Activated CD8-positive, alpha-beta memory T cell treated with anti-CD3 and anti-CD28 coated beads for 24 hours (primary cell): Measurements from ENCODE around the gene SHISA9.
"Not testable (repeated sequence)": the region's sequence is repeated elsewhere in the genome, so short reads cannot be mapped to it uniquely, and the experiment has no call there.

ENCODE experiments used
- DNase-seq: peaks from one replicate; pipeline ENCODE4 v3.0.0-alpha.2; 2020

Gene SHISA9

DNA sequence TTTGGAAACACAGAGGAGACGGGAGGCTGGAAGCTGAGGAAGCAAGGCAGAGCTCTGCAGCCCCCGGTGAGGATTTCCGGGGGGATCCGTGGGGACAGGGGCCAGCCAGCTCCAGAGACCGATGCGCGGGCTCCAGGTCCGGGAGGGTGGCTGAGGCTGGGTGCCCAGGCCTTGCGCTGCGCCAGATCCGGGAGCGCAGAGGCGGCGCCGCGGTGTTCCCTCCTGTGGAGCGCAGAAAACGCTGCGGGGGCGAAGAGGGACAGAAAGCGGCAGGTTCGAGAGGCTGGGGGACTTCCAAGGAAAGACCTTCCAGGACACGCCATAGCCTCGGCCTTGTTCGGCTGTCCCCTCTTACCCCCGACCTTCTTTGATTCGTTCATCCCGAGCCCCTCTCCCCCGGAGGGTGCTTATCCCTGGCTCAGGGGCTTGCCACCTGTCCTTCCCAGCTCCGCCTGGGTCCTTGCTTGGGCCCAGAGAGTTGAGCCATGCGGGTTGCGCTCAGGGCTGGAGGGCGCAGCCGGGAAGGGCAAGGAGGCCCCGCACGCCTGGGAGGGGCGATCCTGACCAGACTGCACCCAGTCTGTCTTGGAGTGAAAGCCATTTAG is 697 bp upstream of the SHISA9 start:
- DNase-seq, result no peak

- DNase-seq, result no peak
Observed at GRCh38 chr16:12901204-12901596, 198 bp upstream of the SHISA9 start.

- DNase-seq, result no peak
Observed at GRCh38 chr16:12902511-12903372, 1.3 kb downstream of the SHISA9 start.

DNA sequence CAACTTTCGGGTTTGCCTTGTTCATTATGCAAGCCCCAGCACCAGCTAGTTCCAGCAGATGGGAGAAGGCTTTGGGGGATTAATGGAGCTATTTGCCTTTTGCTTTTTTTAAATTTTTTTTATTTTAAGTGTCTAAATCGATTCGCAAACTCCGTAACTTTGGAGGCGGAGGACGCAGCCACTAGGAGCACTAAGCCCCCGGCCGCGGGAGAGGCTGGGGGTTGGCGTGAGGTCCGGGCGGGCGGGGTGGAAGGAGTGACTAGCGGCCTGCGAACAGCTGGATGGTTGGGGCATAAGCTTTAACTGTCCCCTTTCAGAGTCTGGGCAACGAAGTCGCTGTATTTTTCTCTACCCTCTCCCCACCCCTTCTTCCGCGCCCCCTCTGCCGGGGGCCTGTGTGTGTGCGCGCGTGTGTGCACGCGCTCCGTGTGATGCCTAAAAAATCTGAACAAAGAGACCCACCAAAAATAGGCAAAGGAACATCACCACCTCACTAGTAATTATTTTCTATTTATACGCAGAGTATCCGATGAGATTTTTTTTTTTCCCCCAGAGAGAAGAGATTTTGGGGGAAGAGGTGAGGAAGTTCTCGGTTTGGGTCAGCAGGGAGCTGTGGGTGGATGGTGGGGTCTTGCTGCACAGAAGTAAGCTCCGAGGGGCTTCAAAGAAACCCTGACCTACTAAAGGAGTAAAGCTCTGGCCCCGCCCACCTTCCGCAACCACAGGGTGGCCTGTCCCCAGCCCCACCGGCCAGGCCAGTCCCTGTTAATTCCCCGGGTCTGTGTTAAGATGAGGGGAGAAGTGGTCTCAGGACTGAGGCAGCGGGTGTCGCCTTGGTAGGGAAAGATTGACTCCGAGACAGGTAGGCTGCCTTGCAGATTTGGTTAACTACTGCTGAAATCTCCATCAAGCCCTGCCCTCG is 2.3 kb downstream of the SHISA9 start:
- no peak for DNase-seq

DNA sequence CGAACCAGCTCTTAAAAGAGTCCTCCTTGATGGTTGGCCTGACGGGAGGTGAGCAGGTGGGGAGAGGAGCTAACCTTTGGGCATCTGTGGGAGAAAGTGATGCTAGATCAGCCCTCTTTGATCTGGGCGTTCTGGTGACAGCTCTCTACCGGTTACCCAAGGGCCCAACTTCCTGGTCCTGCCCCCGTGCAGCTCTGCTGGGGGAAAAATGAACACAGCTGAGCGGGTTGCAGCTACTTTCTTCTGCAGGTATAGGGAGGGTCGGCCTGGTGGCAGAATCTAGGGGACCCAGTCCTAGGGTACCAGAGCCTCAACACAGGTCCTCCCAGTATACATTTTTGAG is 2.9 kb downstream of the SHISA9 start:
- no peak for DNase-seq

DNA sequence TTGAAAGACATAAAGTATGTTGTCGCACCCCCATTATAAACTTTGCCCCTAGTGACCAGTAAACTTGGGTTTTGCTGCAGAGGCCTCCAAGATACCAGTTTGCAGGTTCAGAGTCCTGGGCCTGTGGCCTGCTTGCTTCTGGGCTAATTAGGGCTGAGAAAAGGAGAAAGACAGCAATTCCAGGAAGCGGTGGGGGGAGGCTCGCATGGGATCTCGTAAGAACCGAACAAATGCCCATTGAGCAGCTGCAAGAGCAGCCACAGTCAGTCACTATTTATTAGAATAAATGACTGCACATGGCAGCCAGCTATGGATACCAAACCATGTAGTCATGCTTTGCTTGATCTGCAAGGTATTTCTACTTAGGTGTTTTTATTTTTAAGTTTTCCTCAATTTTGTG is 4.9 kb downstream of the SHISA9 start:
- DNase-seq, result no peak

GRCh38 chr16:12906765-12907516 is 5.5 kb downstream of the SHISA9 start:
- no peak for DNase-seq

DNA sequence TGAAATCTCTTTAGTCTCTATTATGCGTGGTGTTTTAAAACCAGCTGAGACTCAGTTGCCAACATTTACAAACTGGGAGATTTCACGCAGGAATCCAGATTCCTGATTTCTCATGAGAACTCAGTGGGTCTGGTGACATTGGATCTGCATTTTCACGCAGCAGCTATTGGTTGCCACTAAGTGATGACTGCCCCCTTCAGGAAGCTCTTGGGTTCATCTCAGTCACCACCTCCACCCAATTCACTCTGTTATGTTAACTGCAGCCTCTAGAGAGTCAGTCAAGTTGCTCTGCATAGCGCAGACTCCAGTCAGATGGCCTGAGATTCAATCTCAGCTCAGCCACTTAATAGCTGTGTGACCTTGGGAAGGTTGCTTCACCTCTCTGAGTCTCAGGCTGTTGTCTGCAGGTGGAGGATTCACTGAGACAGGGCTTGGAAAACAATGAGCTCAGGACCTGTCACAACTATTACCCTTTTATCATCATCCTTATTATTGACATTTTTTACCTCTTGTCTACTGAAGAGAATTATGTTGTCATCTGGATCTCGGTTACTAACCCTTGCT is 6.4 kb downstream of the SHISA9 start:
- DNase-seq, result no peak

DNA sequence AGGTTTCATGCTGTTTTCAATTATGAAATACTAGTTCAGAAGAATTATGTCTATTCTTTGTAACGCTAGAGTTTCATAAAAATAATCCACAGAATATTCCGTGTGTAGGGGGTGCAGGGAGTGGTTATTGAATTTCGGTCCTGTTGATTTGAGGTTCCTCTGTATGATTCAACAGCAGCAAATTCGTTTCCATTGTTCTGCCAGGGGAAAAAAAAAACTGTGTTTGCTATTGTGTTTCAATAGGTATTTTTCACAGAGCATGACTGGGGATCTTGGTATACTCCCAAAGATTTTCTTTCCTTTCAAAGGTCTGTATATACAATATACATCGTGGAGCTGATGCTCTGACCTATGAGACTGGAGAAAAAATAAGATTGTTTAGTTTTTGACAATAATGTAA is 15.8 kb downstream of the SHISA9 start:
- DNase-seq, result no peak

DNA sequence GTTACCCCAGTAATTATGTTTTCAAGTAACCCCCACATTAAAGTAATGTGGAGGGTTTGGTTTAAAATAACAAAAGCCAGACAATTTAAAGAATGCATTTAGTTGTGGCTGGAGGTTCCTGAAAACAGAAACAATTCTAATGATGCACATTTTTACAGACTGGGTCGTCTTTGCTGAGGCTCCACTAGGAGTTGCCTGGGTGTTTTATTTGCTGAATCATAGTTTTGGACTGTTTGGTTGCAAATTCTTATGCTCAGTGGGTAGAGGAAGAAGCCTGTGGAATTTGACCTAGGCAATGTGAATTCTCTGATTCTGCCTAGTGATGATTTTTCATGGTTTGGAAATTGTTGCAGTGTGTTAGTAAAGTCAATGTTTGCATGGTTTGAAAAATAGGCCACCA is 16.3 kb downstream of the SHISA9 start:
- no peak for DNase-seq

DNA sequence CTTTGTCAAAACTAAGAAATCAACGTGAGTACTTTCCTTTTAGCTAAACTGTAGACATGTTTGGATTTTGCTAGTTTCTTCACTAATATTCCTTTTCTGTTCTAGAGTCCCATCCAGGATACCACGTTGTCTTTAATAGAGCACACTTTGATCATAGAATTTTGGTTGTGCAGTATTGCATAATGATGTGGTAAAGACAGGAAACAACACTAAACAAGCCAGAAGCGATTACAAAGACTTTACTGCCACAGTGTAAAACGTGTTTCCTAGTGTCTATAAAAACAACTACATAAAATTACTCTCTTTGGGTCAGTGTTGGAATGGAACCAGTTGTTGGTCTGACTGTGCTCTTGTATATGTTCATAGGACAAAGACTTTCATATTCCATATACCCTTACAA is 19.3 kb downstream of the SHISA9 start:
- no peak for DNase-seq

- not testable (repeated sequence) for DNase-seq
Observed at GRCh38 chr16:12923640-12924039, 22.2 kb downstream of the SHISA9 start.

- DNase-seq, result no peak
Observed at GRCh38 chr16:12925026-12925800, 23.8 kb downstream of the SHISA9 start.

DNA sequence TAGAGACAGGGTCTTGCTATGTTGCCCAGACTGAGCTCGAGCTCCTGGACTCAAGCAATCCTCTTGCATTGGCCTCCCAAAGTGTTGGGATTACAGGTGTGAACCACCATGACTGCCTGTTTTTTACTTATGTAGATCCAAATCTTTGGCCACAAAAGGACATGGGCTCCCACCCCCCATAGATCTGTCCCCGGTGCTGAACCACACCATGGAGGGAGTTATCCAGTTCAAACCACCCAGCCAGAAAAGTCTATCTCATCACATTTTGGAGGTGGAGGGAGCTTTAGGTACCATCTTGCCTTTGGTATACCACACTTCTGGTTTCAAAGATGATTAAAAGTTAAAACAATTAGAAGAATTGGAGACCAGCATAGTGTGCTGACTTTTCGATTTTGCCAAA is 26.2 kb downstream of the SHISA9 start:
- no peak for DNase-seq

DNA sequence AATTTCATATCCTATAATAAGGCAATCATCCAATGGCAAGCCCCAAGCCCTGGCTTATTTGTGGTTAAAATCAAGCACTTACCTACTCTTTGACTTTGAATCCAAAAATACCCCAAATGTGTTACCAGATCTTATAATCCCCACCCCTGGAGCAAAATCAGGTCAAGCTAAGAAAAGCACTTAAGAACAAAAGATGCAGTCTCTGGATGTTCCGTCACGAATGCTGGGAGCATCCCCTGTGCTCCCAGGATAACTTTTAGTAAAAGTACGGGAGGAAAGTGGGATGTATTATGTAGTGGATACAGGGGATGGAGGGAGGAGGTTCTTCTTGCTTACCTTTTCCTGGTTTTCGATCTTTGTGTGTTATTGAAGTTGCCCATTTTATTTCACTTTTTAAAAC is 29.5 kb downstream of the SHISA9 start:
- DNase-seq, result no peak

DNA sequence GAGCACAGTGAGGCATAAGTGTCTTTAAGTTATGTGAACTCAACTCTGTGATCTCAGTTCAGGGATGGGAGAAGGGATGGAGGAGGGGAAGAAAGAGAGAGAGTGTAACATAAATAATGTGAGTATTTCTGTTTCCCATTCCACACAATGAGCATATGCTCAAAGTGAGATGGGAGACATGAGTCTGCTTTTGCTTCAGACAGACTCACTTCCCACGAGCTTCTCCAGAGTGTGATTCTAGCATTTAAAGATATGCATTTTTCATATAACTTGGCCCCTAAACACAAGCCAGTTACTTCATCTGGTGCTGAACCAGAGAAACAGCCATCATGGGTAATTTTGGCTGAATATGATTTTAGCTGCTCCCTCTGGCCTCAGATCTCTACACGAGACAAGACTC is 35.0 kb downstream of the SHISA9 start:
- DNase-seq, result no peak

DNA sequence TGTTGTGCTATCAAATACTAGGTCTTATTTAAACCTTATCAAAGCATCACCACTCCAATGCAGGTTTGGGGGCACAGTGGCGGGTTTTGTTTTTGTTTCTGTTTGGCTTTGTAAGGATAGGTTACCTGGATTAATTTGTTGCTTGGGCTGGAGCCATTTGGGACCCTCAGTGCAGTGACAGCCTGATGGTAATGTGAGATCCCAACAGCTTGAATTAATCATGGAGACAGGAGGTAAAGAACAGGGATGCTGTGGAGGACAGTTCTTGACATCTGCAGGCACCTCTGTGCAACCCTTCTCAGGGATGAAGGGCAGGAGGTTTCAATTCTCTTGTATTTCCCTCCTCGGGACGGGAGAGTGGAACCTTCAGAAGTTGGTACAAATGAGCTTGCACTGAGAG is 40.5 kb downstream of the SHISA9 start:
- DNase-seq, result no peak

DNA sequence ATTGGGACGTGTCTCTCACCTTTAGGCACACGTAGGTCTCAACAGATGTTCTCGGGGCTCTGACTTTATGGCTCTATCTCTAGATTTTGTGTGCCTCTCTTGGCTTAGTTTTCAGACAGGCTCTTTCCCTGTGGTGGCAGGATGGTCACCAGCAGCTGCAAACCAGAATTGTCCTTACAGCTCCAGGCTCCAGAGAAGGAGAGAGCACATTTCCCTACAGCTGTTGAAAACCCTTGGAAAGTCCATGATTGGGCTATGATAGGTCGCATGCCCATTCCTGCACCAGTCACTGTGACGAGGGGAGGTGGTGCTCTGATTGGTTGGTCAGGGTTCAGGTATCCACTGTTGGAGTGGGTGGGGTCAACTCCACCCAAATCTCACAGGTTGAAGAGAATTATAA is 41.5 kb downstream of the SHISA9 start:
- DNase-seq, result no peak

DNA sequence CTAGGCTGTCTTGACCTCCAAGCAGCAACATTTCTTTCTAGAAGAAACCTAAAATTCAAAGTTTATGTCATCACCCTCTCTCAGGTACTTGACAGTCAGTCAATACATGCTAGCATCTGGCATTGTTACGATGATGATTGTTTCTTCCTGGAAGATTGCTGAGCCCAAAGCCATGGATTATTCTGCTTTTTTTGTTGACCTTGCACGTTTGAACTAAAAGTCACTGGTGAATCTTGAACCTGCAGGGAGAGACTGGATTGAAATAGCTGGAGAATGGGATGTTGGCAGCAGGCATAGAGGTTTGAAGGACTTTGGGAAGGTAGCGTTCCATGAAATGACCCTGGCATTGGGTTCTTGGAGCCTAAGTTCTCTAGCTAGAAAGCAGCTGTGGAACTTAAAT is 42.9 kb downstream of the SHISA9 start:
- DNase-seq, result no peak

DNA sequence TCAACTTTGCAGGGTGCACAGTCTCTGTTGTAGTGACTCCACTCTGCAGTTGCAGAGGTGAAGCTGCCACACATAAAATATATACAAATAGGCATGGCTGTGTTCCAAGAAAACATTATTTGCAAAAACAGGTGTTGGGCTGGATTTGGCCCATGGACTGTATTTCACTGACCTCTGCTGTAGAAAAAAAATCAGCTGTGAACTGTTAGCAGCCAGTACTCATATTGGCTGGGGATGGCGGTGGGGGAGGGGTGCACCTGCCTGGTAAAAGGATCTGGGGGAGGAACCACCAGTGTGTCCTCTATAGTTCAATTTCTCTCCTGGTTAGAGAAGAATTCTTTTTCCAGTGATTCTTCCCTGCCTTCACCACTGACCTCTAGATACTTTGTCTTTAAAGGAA is 50.0 kb downstream of the SHISA9 start:
- DNase-seq, result no peak

DNA sequence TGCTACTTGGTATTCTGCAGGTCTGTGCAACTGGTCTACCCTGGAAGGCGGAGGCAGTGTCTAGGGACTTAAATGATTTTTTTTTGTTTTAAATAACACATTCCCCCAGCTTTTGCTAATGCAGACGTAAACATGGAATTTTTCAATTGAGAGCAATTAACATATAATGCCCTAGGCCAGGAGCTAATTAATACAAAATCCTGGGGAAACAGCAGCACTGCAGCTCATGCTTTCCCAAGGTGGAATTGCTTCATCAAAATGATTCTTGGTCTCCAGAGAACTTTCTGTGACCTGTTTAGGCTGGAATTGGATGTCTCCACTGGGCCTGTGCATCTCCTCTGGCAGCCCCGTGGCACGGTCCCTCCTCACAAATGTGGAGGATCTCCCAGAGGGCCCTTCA is 50.6 kb downstream of the SHISA9 start:
- DNase-seq, result no peak

- no peak for DNase-seq
Observed at GRCh38 chr16:12958366-12958765, 57.0 kb downstream of the SHISA9 start.
